HepG2 (cell line): ENCODE results near the gene GP2. TPM values are rescaled to one million over a fixed set of nuclear protein-coding genes. Genes with fewer than 3 reads are reported as not detected.

Source experiments
- DPF2 ChIP-seq: sonication (generic); formaldehyde crosslinking; IDR thresholded peaks from 2 replicates; pipeline ENCODE4 v1.4.0; 2020; ENCODE audit warnings: mild to moderate bottlenecking, low read depth, missing genetic modification reagents, borderline replicate concordance
- FOXA1 ChIP-seq, 2 experiments: fragments of 450-650 bp in 1 of 2; sonication (generic) in 1 of 2; formaldehyde crosslinking in 1 of 2; IDR thresholded peaks; 2 replicates each; pipeline versions ENCODE4 v1.4.0 to v1.6.1; 2016 to 2020; ENCODE audit warnings: missing genetic modification reagents in 1 of 2
- MXI1 ChIP-seq: IDR thresholded peaks from 3 replicates; pipeline ENCODE4 v1.6.1; 2012; ENCODE audit warnings: low read depth, low read length, inconsistent platforms, borderline replicate concordance
- MZF1 ChIP-seq: sonication (generic); formaldehyde crosslinking; IDR thresholded peaks from 2 replicates; pipeline ENCODE4 v1.8.1; 2023; ENCODE audit warnings: mild to moderate bottlenecking, missing genetic modification reagents, borderline replicate concordance
- NBN ChIP-seq: fragments of 450-650 bp; conservative IDR thresholded peaks from 2 replicates; pipeline ENCODE4 v1.6.1; 2017
- PHF21A ChIP-seq: sonication (generic); formaldehyde crosslinking; IDR thresholded peaks from 2 replicates; pipeline ENCODE4 v1.5.0; 2020; ENCODE audit warnings: mild to moderate bottlenecking, missing genetic modification reagents
- PITX1 ChIP-seq: sonication (generic); formaldehyde crosslinking; IDR thresholded peaks from 2 replicates; pipeline ENCODE4 v1.5.1; 2020; ENCODE audit warnings: mild to moderate bottlenecking, missing genetic modification reagents
- RFXAP ChIP-seq: sonication (generic); formaldehyde crosslinking; IDR thresholded peaks from 2 replicates; pipeline ENCODE4 v1.4.0; 2020; ENCODE audit warnings: missing genetic modification reagents, borderline replicate concordance
- RXRA ChIP-seq: sonication (generic); formaldehyde crosslinking; IDR thresholded peaks from 2 replicates; pipeline ENCODE4 v1.5.1; 2020; ENCODE audit warnings: missing genetic modification reagents
- SP4 ChIP-seq: sonication (generic); formaldehyde crosslinking; IDR thresholded peaks from 2 replicates; pipeline ENCODE4 v1.8.1; 2023; ENCODE audit warnings: mild to moderate bottlenecking, missing genetic modification reagents
- TARDBP ChIP-seq: sonication (generic); formaldehyde crosslinking; IDR thresholded peaks from 2 replicates; pipeline ENCODE4 v1.8.0; 2022; ENCODE audit warnings: mild to moderate bottlenecking, missing genetic modification reagents
- U2AF2 ChIP-seq: fragments of 200-400 bp; formaldehyde crosslinking; IDR thresholded peaks from 2 replicates; pipeline ENCODE4 v1.6.1; 2017; ENCODE audit warnings: low read depth, mild to moderate bottlenecking, low read length
- ZBTB20 ChIP-seq: sonication (generic); formaldehyde crosslinking; IDR thresholded peaks from 2 replicates; pipeline ENCODE4 v1.8.1; 2023; ENCODE audit warnings: missing genetic modification reagents, low read depth, mild to moderate bottlenecking, borderline replicate concordance
- ZNF224 ChIP-seq: sonication (generic); formaldehyde crosslinking; IDR thresholded peaks from 2 replicates; pipeline ENCODE4 v1.5.0; 2020; ENCODE audit warnings: mild to moderate bottlenecking, missing genetic modification reagents
- ZNF446 ChIP-seq: sonication (generic); formaldehyde crosslinking; IDR thresholded peaks from 2 replicates; pipeline ENCODE4 v1.5.0; 2020; ENCODE audit warnings: mild to moderate bottlenecking, missing genetic modification reagents
- ZNF598 ChIP-seq: sonication (generic); formaldehyde crosslinking; IDR thresholded peaks from 2 replicates; pipeline ENCODE4 v1.5.1; 2020; ENCODE audit warnings: mild to moderate bottlenecking, missing genetic modification reagents, borderline replicate concordance
- ZNF660 ChIP-seq: sonication (generic); formaldehyde crosslinking; IDR thresholded peaks from 2 replicates; pipeline ENCODE4 v1.5.1; 2020; ENCODE audit warnings: mild to moderate bottlenecking, low read depth, missing genetic modification reagents, borderline replicate concordance
- polyA plus RNA-seq, 8 experiments: library from polyadenylated mRNA; depleted of rRNA in 3 of 8; stranded (reverse) in 7 of 8; unstranded in 1 of 8; fragments of >200 nt; fragmentation: Illumina TruSeq in 4 of 8; extraction: Trizol in 4 of 8; gene quantifications; 2 replicates each; pipeline versions ENCODE4 v1.2.1 to v1.2.3, GENCODE V29; 2011 to 2016; ENCODE audit warnings: low read depth in 4 of 8, missing spikeins in 1 of 8, mixed read lengths in 1 of 8; ENCODE audit not compliant: insufficient read depth in 1 of 8
- total RNA-seq, 5 experiments: library from RNA; depleted of rRNA; stranded (reverse); fragments of >200 nt; fragmentation: Illumina TruSeq; extraction: Trizol; gene quantifications; 2 replicates each; pipeline ENCODE4 v1.2.3, GENCODE V29; 2016; ENCODE audit warnings: low read depth in 1 of 5

Gene GP2
- total and polyA plus RNA-seq, 2 of the 13 experiments (the other 11 are each of a cell fraction or from before 2014, with no cell fraction given): 0.15 to 0.69 TPM

DNA sequence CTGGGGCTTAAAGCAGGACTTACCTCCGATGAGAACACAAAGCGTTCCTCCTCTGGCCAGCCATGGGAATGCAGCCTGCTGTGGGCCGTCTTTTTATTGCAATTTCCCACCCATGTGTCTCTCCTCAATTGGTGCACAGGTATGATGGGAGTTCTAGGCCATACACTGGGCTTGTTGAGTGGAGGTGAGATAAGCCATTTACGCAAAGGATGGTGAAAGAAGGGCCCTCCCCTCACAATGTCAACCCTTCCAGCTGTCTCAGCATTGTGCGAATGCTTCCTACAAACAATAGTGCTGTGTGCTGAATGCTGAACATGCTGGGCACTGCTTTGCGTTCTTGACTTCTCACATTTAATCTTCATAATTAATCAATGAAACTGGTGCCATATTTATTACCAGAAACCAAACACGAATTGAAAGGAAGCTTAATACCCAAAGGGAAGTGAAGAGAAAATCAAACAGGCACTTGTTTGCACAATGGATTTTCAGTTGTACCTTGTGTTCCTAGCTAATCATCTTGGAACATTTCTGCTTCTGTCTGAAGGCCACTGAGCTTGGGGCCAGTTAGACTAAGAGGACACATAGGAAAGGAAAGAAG, at the start of gene GP2 (continued):
- TF ChIP-seq PHF21A (CRISPR knock-in tag) (no peak), U2AF2 (no peak), ZBTB20 (CRISPR knock-in tag) (no peak), NBN (no peak), TARDBP (CRISPR knock-in tag) (peak; percentile 61; the same call in 1 of the 2 replicates), RFXAP (CRISPR knock-in tag) (no peak), RXRA (CRISPR knock-in tag) (no peak), MZF1 (CRISPR knock-in tag) (no peak), ZNF660 (CRISPR knock-in tag) (no peak), PITX1 (CRISPR knock-in tag) (peak; percentile 93), ZNF598 (no peak), MXI1 (no peak), FOXA1 (IDR thresholded peaks at IDR 0.05) (no peak), FOXA1 (CRISPR knock-in tag; IDR thresholded peaks at IDR 0.05) (peak; percentile 73), SP4 (CRISPR knock-in tag) (no peak), ZNF446 (CRISPR knock-in tag) (no peak), ZNF224 (CRISPR knock-in tag) (no peak), DPF2 (CRISPR knock-in tag) (peak; percentile 71)
